ENCODE measurements around the gene RALY.
"Not testable (repeated sequence)": the region's sequence is repeated elsewhere in the genome, so short reads cannot be mapped to it uniquely, and the experiment has no call there.

The RALY gene

DNA sequence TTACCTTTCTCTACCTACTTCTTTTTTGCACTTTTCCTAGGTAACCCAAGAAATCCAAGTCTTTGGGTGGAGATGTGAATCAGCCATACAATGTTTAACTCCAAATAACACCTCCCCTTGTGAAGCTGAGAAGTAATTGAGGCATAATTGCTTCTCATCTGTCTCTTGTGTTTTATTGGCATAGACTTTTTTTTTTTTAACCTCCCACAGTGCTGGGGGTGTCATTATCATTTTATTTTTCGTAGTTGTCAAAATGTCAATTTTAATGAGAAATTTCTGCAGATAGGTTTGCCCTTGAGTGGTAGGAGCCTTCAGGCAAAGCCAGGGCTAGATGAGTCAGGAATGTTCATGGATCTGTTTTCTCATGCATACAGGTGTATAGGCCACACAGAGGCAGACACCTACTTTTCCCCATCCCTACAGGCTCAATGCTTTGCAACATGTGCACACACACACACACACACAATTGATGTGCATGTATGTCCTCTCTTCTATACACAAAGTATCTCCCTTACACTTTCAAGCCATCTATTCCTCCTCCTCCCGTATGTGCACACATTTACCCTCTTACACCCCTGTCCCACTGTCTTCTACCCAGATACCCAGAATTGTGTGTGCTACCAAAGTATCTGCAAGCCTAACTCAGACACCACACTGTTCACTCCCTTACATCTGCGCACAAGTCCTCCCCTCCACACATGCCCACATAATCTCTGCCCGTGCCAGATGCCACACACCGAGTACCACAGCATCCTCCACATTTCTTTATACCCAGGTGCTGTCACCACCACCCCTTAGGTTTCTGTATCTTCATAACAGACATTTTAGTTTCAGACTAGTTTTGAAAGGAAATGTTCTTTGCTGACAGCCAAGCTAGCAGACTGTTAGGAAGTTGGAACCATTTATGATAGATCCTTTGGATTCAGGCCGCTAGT lies 22.0 kb downstream of the RALY start:
- DNase-seq (ENCODE audit: low read depth, low spot score), result no peak

DNA sequence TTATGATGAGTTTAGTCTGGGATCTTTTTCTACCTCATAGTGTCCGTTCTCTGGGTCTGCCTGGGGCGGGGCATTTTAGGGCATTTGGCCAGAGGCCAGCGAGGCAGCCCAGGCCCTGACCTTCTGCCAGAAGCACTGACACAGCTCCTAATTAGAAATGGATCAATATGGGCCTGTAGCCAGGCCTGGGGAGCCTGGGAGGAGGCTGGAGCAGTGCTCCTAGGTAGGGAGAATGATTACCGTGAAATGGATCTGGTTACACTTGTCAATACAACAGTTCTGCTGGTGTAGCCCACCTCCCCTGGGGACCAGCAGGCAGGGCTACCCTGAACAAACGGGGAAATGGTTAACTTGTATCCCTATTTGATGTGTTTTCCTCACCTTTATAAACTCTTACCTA lies 23.0 kb downstream of the RALY start:
- DNase-seq (ENCODE audit: low read depth, low spot score), result no peak

GRCh38 chr20:34017610-34018009 lies 23.9 kb downstream of the RALY start:
- peak; percentile 6 for DNase-seq (ENCODE audit: low read depth, low spot score)

GRCh38 chr20:34018166-34018565 lies 24.5 kb downstream of the RALY start:
- DNase-seq (ENCODE audit: low read depth, low spot score), result no peak

DNA sequence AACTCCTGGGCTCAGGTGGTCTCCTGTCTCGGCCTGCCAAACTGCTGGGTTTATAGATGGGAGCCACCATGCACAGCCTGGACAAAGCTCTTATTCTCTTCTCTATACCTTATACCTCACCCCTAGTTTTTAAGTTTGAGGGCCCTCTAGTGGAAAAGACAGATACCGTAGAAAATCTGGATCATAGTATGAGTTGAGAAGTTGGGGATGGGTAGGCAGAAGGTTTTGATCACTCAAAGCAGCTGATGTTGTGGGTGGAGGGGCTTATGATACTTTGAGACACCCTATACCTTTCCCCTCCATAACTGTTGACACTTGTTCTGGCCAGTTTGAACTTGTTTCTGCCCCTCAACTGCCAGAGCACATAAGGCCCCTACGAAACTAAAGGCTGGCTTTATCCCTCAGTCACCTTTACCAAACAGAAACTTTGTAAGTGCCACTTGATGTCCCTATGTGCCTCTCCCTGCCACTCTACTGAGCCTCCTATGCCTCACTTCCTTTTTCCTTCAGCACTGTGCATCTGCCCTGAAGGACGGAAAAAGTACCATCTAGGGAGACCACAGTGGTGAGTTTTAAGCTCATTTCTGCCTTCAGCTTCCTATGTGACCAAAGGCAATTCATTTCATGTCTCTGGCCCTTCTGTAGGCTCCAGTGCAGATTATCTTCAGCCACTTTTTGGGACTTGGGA lies 28.6 kb downstream of the RALY start:
- no peak for DNase-seq (ENCODE audit: low read depth, low spot score)

DNA sequence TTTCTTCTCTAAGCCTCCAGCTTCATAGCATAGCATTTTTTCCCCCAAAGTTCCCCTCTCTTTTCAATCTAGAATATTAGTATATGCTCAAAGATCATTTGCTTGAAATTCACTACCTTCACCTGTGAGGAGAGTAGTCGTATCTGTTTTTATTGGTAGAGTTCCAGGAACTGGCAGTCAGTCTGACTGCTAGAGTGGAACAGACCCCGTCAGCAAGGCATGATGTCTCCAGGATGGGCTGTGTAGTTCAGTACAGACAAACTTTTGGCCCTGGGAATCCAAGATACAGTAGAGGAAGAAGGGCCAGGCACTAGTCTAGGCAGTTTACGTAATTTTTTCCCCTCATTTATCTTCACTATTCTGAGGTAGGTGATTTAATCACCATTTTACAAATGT lies 29.1 kb downstream of the RALY start:
- no peak for DNase-seq (ENCODE audit: low read depth, low spot score)

GRCh38 chr20:34023937-34024722 lies 30.4 kb downstream of the RALY start:
- no peak for DNase-seq (ENCODE audit: low read depth, low spot score)

DNA sequence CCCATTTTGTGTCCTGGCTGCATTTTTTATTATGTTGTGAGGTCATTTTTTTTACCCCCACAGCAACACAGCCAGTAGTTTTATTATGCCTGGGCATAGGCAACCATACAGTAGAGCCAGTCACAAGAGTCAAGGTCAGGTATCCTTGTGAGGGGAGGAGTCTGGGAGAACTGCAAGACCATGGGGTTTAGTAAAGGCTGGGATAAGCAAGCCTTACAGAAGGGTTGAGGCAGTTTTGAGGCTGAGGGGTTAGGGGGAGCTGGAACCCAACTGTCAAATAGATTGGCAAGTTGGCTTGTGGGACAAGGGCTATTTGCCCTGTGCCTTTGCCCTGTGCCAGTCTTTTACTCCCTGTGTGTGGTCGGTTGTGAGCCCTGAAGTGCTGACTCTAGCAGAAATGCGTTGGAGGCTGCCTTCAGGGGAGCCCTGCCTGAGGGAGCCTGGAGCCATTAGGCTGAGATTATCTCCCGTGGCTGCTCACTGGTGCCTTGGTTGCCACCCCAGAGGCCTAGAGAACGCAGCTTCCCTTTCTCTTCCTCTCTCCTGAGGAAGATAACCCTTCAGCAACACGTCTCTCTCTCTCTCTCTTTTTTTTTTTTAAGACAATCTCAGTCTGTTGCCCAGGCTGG lies 31.1 kb downstream of the RALY start:
- no peak for DNase-seq (ENCODE audit: low read depth, low spot score)

DNA sequence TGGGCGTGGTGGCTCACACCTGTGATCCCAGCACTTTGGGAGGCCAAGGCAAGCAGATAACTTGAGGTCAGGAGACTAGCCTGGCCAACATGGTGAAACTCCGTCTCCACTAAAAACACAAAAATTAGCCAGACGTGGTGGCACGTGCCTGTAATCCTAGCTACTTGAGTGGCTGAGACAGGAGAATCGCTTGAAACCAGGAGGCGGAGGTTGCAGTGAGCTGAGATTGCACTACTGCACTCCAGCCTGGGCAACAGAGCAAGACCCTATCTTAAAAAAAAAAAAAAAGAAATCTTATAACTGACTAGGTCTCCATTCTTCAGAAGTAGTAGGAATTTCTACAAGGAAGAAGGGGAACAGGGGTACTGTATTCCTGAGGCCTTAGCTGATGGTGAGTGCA lies 34.3 kb downstream of the RALY start:
- DNase-seq (ENCODE audit: low read depth, low spot score), result not testable (repeated sequence)

- DNase-seq (ENCODE audit: low read depth, low spot score), result no peak
Observed at GRCh38 chr20:34029415-34029814, 35.7 kb downstream of the RALY start.

DNA sequence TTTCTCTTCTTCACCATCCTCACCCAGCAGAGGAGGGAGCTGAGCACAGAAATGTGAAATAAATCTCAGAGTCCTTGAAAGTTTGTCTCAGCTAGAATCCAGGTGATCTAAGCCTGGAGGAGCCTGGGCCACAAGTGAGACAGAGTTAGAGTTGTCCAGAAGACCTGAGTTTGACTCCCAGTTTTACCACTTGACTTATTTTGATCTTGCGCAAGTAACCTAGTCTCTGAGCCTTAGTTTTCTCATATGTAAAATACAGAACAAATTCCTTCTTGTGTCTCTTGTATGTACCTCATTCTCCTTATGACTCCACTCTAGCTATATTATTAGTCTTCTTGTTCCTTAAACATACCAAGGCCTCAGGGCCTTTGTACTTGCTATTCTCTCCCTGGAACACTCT lies 36.7 kb downstream of the RALY start:
- DNase-seq (ENCODE audit: low read depth, low spot score), result no peak

GRCh38 chr20:34033903-34034302 lies 40.2 kb downstream of the RALY start:
- no peak for DNase-seq (ENCODE audit: low read depth, low spot score)

GRCh38 chr20:34037121-34037520 lies 43.4 kb downstream of the RALY start:
- DNase-seq (ENCODE audit: low read depth, low spot score), result no peak

GRCh38 chr20:34037767-34038166 lies 44.1 kb downstream of the RALY start:
- DNase-seq (ENCODE audit: low read depth, low spot score), result no peak

DNA sequence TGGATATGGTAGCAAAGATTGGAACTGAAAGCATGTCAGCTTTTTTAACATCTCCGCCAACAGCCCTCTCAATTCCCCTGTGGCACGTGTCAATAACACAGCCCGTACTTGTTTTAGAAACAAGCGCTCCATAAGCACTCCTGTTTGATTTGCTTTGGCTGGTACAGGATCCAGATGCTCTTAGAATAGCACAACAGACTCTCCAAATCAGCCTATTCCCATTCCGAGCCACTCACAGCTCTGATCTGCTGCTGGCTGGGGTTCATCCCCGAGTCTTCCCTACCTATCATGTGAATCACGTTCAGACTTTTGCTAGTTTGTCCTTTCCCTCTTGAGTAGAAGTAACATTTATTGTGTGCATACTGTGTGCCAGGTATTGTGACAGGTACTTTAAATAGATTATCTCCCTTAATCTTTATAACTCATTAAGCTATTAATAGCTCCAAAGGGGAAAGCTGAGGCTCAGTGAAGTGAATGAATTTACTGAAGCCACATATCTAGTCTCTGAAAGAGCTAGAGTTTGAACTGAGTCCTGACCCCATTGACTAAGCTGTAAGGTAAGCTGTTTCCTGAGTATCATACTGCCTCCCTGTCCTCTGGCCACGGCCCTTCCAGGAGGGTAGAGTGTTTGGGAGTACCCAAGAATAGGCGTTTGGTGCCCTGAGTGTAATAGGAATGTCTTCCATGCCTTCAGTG lies 46.7 kb downstream of the RALY start:
- DNase-seq (ENCODE audit: low read depth, low spot score), result no peak

- no peak for DNase-seq (ENCODE audit: low read depth, low spot score)
Observed at GRCh38 chr20:34041226-34041625, 47.5 kb downstream of the RALY start.

- DNase-seq (ENCODE audit: low read depth, low spot score), result no peak
Observed at GRCh38 chr20:34042262-34042661, 48.6 kb downstream of the RALY start.

GRCh38 chr20:34043025-34043424 lies 49.3 kb downstream of the RALY start:
- DNase-seq (ENCODE audit: low read depth, low spot score), result no peak

GRCh38 chr20:34045294-34045693 lies 51.6 kb downstream of the RALY start:
- no peak for DNase-seq (ENCODE audit: low read depth, low spot score)

DNA sequence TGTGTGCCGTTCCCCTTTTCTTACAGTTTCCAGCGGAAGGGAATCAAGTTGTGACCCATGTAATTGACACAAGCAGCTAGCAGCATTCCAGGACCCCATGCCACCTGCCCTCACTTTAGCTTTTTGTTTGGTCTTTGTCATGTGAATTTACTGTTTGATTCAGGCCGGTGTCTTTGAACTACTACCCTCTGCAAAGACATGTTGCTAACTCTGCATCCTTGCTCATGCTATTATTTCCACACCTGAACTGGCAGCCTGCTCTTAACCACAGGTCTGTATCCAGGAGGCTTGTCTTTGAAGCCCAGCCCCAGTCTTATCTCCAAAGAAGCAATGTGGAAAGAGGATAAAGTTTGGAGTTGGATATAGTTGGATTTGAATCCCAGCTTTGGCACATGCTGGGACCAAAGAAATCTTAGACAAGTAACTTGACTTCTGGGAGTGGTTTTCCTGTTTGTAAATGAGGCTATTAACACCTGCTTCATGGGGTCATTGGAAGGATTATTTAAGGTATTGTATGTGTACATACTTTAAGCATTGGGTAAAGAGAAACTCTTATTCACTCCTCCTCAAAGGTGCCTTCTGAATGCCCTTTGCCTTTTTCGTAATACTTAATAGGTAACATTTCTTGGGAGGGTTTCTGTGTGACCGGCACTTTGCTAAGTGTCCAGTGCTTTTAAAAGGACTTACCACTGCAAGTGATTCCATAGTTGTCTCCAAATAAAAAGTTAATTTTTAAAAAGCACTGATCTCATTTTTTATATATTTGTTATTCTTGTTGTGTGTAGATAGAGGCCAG lies 52.4 kb downstream of the RALY start:
- DNase-seq (ENCODE audit: low read depth, low spot score), result no peak
